Measurements from ENCODE around the gene MAP4K4.

DNA sequence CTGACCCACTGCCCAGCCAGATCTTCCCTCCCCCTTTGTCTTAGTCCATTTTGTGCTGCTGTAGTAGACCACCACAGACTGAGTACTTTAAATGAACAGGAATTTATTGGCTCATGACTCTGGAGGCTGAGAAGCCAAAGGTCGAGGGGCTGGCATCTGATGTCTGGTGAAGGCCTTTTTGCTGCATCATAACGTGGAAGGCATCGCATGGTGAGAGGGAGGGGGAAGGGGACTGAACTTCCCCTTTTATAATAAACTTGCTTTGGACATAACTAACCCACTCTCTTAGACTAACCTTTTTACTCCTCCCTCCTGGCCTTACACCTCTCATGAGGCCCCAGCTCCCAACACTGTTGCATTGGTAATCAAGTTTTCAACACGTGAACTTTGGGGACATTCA is 83.8 kb downstream of the MAP4K4 start:
- TF ChIP-seq, protein P1, sequence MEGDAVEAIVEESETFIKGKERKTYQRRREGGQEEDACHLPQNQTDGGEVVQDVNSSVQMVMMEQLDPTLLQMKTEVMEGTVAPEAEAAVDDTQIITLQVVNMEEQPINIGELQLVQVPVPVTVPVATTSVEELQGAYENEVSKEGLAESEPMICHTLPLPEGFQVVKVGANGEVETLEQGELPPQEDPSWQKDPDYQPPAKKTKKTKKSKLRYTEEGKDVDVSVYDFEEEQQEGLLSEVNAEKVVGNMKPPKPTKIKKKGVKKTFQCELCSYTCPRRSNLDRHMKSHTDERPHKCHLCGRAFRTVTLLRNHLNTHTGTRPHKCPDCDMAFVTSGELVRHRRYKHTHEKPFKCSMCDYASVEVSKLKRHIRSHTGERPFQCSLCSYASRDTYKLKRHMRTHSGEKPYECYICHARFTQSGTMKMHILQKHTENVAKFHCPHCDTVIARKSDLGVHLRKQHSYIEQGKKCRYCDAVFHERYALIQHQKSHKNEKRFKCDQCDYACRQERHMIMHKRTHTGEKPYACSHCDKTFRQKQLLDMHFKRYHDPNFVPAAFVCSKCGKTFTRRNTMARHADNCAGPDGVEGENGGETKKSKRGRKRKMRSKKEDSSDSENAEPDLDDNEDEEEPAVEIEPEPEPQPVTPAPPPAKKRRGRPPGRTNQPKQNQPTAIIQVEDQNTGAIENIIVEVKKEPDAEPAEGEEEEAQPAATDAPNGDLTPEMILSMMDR (conservative IDR thresholded peaks at IDR 0.05; ENCODE audit: low read length), result no peak
- no peak for TF ChIP-seq EZH2phosphoT487 (IDR thresholded peaks at IDR 0.05; ENCODE audit: borderline replicate concordance)
